ENCODE data around the gene RTEL1.
"Not testable (repeated sequence)": the region's sequence is repeated elsewhere in the genome, so short reads cannot be mapped to it uniquely, and the experiment has no call there.

The RTEL1 gene, protein sequence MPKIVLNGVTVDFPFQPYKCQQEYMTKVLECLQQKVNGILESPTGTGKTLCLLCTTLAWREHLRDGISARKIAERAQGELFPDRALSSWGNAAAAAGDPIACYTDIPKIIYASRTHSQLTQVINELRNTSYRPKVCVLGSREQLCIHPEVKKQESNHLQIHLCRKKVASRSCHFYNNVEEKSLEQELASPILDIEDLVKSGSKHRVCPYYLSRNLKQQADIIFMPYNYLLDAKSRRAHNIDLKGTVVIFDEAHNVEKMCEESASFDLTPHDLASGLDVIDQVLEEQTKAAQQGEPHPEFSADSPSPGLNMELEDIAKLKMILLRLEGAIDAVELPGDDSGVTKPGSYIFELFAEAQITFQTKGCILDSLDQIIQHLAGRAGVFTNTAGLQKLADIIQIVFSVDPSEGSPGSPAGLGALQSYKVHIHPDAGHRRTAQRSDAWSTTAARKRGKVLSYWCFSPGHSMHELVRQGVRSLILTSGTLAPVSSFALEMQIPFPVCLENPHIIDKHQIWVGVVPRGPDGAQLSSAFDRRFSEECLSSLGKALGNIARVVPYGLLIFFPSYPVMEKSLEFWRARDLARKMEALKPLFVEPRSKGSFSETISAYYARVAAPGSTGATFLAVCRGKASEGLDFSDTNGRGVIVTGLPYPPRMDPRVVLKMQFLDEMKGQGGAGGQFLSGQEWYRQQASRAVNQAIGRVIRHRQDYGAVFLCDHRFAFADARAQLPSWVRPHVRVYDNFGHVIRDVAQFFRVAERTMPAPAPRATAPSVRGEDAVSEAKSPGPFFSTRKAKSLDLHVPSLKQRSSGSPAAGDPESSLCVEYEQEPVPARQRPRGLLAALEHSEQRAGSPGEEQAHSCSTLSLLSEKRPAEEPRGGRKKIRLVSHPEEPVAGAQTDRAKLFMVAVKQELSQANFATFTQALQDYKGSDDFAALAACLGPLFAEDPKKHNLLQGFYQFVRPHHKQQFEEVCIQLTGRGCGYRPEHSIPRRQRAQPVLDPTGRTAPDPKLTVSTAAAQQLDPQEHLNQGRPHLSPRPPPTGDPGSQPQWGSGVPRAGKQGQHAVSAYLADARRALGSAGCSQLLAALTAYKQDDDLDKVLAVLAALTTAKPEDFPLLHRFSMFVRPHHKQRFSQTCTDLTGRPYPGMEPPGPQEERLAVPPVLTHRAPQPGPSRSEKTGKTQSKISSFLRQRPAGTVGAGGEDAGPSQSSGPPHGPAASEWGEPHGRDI (N-terminal part only)

DNA sequence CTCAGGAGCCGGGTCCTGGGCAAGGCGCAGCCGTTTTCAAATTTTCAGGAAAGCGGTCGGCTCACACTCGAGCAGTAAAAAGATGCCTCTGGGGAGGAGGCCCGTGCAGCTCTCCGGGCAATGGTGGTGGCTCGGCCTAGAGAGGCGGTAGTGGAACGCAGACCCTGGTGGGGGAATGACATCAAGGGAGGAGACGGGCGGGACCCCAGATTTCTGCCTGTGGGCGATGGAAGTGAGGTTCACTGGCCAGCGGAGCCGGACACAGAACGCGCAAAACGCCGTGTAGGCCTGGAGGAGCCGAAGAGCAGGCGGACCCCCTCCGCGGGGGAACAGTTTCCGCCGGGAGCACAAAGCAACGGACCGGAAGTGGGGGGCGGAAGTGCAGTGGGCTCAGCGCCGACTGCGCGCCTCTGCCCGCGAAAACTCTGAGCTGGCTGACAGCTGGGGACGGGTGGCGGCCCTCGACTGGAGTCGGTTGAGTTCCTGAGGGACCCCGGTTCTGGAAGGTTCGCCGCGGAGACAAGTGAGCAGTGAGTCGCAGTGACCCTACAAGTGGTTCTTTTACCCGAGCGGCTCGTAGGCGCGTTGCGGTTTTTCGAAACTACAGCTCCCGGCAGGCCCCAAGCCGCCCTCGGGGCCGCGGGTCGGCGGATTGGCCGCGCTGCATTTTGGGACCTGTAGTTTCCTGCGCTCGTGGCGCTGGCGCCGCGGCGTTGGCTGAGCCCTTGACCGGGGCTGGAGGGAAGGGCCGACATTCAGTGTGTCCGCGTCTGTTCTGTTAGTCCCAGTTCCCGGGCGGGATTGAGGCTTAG is at the start of gene RTEL1:
Gene RTEL1, plus strand, starts transcription at position 376 of the 812 bp plus-strand sequence. CDS start 1,091 bp downstream, outside the sequence.
- in situ Hi-C loops (cut with MboI; ENCODE audit: low sequenced_read_pairs): no loop called here

DNA sequence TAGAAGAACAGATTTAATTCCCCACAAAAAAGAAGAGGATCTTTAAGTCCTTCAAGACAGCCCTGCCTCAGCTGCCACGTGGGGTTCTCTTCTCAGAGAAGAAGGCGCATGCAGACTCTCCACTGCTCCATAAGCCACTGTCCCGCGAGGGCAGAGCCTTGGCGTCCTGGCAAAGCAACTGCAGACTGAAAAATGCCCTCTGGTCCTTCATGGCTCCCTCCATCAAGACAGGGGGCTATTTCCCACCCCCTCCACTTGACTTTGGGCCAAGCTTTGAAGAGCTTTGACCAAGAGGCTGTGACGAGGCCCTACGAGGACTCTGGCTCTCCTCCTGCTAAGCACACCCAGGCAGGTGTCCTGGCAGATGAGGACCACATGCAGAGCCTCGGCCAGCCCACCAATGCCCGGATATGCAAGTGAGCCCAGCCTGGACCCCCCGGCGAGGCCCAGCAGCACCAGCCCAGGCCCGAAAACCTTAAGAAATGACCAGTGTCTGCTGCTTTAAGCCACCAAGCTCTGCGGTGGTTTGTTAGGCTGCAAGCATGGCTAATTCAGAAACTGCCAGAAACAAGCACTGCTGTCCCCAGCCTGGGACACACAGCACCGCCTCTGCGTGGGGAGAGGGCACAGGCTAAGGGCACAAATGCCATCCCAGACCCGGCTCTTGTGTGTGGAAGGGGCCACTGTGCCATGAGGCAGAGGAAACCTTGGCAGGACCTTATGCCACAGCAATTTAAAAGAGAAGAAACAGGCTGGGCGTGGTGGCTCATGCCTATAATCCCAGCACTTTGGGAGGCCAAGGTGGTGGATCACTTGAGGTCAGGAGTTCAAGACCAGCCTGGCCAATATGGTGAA is 47.3 kb upstream of the RTEL1 start:
- in situ Hi-C loops (cut with MboI; ENCODE audit: low sequenced_read_pairs): no loop called here

DNA sequence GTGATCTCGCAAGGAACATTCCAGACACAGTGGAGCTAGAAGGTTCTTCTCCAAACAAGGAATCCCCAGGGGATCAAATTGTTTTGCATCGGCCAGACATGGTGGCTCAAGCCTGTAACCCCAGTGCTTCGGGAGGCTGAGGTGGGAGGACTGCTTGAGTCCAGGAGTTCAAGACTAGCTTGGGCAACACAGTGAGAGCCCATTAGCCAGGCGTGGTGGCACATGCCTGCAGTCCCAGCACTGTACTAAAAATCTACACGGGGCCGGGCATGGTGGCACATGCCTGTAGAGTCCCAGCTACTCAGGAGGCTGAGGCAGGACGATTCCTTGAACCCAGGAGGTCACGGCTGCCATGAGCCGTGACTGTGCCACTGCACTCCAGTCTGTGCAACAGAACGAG is 46.5 kb upstream of the RTEL1 start:
- in situ Hi-C loops (cut with MboI; ENCODE audit: low sequenced_read_pairs): no loop called here

DNA sequence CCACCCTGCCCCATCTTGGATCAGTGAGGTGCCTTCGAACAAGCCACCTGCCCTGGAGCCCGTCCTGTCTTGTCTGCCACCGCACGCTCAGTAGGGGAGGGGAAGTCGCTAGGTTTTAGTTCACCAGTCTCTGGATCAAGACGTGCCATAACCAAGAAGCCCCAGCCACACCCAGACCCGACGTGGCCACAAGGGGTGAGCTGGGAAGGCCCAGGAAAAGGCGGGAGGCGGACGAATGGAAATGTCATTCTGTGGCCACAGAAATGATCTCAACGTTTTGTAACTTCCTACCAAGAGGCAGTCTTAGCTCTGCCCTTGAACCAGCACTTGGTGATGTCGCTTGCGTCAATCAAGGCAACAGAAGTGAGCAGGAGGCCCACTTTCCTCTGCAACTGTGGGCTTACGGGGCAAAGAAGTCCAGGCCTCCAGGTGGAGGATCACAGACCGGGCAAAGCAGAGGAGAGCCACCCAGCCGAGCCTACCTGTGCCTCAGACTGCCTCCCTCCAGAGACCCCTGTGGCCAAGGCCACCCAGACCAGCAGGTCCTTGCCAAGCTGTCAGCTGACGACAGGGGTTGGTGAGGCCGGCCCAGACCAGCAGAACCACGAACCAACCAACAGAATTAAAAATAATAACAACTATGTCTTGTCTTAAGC is 45.7 kb upstream of the RTEL1 start:
- in situ Hi-C loops (cut with MboI; ENCODE audit: low sequenced_read_pairs): no loop called here

DNA sequence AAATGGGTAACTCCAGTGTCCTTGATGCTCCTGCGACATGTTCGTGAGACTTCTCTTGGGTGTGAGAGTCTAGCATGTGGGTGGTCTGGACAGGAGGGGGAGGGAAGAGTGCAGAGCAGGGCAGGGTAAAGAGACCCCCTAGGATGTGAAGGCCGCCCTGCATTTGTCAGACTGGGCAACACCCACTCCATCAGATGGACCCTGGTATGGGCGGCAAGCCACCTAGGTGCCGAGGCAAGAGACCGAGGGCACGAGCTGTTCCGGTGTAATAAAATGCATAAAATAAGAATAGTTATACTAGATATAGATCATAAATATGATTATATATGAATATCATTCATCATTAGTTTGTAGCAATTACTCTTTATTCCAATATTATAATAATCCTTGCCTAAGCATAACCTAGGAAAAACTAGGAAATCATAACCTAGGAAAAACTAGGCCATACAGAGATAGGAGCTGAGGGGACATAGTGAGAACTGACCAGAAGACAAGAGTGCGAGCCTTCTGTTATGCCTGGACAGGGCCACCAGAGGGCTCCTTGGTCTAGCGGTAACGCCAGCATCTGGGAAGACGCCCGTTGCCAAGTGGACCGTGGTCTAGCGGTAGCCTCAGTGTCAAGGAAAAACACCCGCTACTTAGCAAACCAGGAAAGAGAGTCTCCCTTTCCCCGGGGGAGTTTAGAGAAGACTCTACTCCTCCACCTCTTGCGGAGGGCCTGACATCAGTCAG is 44.1 kb upstream of the RTEL1 start:
- in situ Hi-C loops (cut with MboI; ENCODE audit: low sequenced_read_pairs): not testable (repeated sequence)

DNA sequence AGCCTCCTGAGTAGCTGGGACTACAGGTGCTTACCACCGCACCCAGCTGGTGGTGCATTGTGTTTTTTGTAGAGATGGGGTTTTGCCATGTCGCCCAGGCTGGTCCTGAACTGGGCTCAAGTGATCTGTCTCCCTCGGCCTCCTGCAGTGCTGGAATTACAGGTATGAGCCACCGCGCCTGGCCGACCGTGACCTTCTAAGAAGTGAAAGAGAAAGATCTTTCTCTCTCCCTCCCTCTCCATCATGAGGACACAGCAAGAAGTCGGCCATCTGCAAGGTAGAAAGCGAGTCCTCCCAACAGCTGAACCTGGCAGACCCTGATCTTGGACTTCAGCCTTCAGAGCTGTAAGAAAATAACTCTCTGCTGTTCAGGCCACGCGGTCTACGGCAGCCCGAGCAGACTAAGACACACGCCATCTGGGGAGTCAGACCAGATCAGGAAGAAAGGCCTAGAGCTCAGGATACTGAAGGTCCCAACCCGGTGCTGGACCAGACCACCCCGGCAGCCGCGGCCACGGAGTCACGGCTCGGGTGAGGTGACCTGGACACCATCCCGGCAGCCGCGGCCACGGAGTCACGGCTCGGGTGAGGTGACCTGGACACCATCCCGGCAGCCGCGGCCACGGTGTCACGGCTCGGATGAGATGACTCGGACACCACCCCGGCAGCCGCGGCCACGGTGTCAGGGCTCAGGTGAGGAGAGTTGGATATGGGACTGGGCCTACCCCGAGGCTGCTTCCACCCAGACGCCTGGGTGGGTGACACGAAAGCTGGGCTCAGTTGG is 40.8 kb upstream of the RTEL1 start:
- in situ Hi-C loops (cut with MboI; ENCODE audit: low sequenced_read_pairs): no loop called here

DNA sequence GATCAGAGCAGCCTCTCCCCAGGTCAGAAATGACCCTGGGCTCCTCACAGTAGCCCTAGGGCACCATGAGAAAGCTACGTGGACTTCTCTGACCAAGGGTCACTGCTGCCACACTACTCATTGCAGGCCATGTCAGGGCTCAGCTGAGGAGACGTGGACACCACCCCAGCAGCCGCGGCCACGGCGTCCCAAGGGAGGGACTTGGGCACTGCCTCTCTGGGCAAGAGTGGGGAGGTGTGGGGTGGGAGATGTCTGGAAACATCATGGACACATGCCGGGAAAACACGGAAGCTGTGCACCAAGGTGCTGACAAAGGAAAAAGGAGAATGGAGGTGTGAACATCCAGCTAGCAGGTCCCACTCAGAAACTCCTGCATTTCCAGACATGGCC is 40.2 kb upstream of the RTEL1 start:
- in situ Hi-C loops (cut with MboI; ENCODE audit: low sequenced_read_pairs): no loop called here

DNA sequence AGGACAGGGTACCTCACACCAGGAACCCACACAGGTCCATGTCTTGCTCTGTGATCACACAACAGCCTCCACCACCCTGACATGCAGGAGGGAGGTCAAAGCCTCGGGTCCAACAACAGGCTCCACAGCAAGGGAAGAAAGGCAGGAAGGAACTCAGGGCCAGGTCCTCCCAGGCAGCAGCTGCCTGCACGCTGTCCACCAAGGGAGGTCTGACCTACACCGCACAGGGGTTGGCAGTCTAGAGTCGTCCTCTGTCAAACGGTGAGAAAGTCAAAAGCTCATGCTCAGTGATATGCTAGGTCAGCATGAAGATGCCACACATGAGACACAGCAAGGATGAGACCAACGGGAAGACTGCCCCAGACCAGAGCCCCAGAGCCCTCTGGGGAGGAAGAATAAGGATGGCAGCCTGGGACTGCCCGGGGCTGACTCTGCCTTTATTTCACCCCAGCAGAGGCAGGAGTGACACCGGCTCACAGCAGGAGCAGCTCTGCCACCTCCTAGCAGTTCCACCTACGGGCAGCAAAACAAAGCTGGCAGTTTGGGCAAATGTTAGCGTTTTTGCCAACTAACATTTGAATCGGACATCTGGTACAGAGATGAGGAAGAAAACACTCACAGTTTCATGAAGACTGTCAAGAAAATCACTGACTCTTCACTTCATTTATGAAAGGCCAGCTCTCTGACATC is 39.7 kb upstream of the RTEL1 start:
- in situ Hi-C loops (cut with MboI; ENCODE audit: low sequenced_read_pairs): no loop called here

DNA sequence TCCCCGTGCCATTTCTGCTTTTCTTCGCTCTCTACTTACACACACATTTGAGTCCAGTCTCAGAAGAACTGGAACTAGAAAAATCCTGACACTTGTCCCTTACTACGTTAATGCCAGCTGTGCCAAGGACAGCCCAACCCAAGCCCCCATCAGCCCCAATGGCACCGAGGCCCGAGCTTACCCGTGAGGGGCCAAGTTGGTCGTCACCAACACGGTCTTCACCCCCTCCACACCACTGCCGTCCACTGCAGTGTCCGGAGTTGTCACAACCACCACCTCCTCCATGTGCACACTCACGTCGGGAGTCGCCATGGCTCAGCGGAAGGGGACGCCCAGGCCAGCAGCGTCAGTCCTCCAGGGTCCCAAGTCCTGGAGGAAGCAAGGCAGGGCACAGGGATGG is 39.0 kb upstream of the RTEL1 start:
- in situ Hi-C loops (cut with MboI; ENCODE audit: low sequenced_read_pairs): no loop called here

DNA sequence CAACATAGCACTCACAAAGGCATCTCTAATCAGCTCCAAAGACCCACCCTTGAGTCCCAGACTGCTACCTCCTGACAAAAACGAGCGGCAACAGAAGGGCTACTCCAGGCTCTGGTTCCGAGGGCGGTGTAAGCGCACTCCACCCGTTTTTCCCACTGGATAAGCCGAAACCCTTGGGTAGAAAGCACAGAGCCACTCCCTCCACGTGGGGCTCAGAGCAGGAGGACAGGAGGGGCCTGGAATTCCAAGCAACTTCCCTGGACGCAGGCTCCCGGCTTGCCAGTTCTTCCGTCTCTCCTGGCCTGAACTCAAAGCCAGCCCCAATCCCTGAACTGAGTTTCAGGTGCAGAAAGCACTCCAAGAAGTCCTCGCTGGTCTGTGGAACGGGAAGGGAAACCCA is 38.6 kb upstream of the RTEL1 start:
- in situ Hi-C loops (cut with MboI; ENCODE audit: low sequenced_read_pairs): no loop called here

DNA sequence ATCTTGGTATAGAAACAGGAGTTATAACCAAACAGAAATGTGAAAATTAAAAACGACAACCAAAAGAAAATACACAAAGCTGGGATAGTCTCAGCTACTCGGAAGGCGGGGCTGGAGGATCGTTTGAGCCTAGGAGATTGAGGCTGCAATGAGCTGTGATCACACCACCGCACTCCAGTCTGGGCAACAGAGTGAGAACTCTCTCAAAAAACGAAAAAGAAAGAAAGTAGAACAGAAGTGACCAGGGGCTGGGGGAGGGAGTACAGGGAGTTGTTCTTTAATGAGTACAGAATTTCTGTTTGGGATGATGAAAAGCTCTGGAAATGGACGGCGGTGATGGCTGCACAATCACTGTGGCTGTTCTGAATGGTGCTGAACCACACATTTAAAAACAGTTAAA is 37.1 kb upstream of the RTEL1 start:
- in situ Hi-C loops (cut with MboI; ENCODE audit: low sequenced_read_pairs): no loop called here

DNA sequence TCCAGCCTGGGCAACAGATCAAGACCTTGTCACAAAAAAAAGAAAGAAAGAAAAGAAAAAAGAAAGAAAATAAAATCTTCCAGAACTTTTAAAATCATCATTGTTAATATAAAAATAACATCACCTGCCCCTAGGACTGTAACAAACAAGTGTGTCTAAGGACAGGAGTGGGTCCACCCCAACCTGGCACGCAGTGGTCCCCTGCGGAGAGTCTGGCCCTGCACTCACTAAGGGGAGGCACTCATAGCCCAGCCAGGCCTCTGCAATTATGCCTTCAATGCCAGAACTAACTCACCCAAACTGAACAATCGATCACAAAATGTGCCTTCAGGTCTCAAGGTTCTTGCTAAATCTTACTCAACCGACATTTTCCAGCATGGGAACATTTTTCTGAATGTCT is 36.0 kb upstream of the RTEL1 start:
- in situ Hi-C loops (cut with MboI; ENCODE audit: low sequenced_read_pairs): no loop called here

DNA sequence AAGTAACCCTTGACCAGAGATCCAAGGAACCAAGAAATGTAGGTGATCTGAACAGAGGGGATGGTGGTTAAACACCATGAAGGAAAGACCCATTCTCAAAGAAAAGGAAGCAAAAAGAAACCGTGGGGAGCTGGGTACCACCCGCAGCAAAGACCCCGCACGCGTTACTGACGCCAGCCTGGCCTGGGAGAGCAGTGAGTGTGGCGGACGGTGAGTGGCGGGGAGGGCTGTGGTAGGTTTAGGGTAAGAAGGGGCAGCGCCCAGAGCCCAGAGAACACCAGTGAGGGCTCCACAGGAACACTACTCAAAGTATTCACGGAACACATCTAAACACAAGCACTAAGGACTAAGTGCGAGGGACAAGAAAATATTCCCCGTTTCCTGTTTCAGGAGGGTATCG is 35.4 kb upstream of the RTEL1 start:
- in situ Hi-C loops (cut with MboI; ENCODE audit: low sequenced_read_pairs): no loop called here

DNA sequence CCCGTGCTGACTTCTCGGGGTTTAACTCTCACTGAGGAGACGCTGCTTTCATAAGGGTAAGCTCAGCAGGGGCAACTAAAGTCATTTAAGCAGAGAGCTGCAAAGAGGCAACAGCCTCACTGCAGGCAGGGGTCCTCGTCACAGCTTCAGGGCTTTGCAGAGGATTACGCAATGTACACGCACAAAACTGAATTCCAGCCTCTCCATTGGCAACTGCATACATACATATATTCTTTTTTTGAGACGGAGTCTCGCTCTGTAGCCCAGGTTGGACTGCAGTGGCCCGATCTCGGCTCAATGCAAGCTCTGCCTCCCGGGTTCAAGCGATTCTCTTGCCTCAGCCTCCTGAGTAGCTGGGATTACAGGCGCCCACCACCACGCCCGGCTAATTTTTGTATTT is 33.6 kb upstream of the RTEL1 start:
- in situ Hi-C loops (cut with MboI; ENCODE audit: low sequenced_read_pairs): no loop called here

DNA sequence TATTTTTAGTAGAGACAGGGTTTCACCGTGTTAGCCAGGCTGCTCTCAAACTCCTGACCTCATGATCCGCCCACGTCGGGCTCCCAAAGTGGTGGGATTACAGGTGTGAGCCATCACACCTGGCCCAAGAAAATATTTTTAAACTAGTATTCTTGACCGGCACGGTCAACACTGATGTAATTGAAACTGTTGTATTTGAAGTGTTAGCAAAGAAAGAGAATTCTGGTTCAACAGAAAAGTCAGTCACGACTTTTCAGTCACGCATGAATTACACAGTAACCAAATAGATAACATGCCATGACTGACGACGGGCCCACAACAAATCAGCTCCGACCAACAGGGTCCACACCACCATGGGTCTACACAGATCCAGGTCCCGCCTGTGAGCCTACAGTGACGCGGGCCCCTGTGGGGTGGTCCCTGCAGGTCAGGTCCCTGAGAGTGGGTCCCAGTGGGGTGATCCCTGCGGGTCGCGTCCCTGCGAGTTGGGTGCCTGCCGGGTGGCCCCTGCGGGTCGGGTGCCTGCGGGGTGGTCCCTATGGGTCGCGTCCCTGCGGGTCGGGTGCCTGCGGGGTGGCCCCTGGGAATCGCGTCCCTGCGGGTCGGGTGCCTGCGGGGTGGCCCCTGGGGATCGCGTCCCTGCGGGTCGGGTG is 32.2 kb upstream of the RTEL1 start:
- in situ Hi-C loops (cut with MboI; ENCODE audit: low sequenced_read_pairs): no loop called here

DNA sequence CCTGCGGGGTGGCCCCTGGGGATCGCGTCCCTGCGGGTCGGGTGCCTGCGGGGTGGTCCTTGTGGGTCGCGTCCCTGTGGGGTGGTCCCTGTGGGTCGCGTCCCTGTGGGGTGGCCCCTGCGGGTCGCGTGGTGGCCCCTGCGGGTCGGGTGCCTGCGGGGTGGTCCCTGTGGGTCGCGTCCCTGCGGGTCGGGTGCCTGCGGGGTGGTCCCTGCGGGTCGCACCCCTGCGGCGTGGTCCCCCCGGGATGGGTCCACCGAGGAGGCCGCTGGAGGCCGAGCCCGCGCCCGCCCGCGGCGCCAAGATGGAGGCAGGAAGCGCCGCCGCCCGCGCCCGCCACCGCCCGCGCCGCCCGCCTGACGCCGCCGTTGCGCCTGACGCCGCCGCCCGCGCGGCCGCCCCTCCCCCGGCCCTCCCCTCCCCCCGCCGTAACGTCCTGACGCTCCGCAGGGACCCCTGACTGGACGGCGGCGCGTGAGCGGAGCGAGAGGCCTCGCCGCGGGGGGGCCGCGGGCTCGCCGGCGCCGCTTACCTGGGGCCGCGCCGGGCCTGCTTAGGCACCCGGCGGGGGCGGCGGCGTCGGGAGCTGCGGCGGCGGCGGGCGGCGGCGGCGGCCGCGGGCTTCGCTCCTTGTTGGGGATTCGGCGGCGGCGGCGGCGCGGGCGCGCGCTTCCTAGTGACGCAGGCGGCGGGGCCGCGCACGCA is 31.5 kb upstream of the RTEL1 start, which contains the start of gene GMEB2:
Gene GMEB2, minus strand, starts transcription at position 678 of the 705 bp plus-strand sequence. CDS start 7,704 bp downstream, outside the sequence.
- in situ Hi-C loops (cut with MboI; ENCODE audit: low sequenced_read_pairs): no loop called here
